Ovary (tissue), 1 donor: Measurements from ENCODE around the gene PCYT2.

ENCODE experiments used
- EP300 ChIP-seq: sonication (generic); formaldehyde crosslinking; IDR thresholded peaks from one replicate; pipeline ENCODE4 v1.6.1; 2017; ENCODE audit warnings: antibody characterized with exemption
- POLR2A ChIP-seq: fragments of 450-650 bp; IDR thresholded peaks from one replicate; pipeline ENCODE4 v1.6.1; 2017; ENCODE audit warnings: antibody characterized with exemption, mild to moderate bottlenecking, moderate library complexity

GRCh38 chr17:81909231-81909630, 2.0 kb downstream of the PCYT2 start:
- TF ChIP-seq POLR2A (no peak), EP300 (no peak)
